Natural killer cell (primary cell): Measurements from ENCODE around the gene SP6. TPM values are rescaled to one million over a fixed set of nuclear protein-coding genes. Genes with fewer than 3 reads are reported as not detected.

ENCODE experiments used
- ATAC-seq, 3 donors: fragments of 150-1000 bp in 2 of 3; fragments of 200-7000 bp in 1 of 3; cut with Tn5 transposase; 1 replicate in 1 of 3; 2 replicates in 2 of 3; pipeline ENCODE4 v1.10.0; 2021; ENCODE audit warnings: mild to moderate bottlenecking in 2 of 3, moderate library complexity in 2 of 3
- DNase-seq, 2 donors: peaks; one replicate each; pipeline versions ENCODE4 v3.0.0 to v3.0.0-alpha.2; 2013 to 2021; ENCODE audit warnings: mixed read lengths in 1 of 2
- H3K27ac ChIP-seq: one replicate; pipeline ENCODE4 v1.5.1; 2013; ENCODE audit warnings: mild to moderate bottlenecking, low read length
- H3K27me3 ChIP-seq: one replicate; pipeline ENCODE4 v1.6.1; 2013; ENCODE audit warnings: low read length; ENCODE audit not compliant: control insufficient read depth, insufficient read depth
- H3K36me3 ChIP-seq: one replicate; pipeline ENCODE4 v1.6.1; 2013; ENCODE audit warnings: low read length; ENCODE audit not compliant: control insufficient read depth, insufficient read depth
- H3K4me1 ChIP-seq: one replicate; pipeline ENCODE4 v1.6.1; 2013; ENCODE audit warnings: low read length; ENCODE audit not compliant: control insufficient read depth, insufficient read depth
- H3K4me3 ChIP-seq: one replicate; pipeline ENCODE4 v1.5.1; 2013; ENCODE audit warnings: low read length
- H3K9me3 ChIP-seq: one replicate; pipeline ENCODE4 v1.6.1; 2013; ENCODE audit warnings: low read length; ENCODE audit not compliant: control insufficient read depth, insufficient read depth
- H3K27ac Mint-ChIP-seq, 2 donors: one replicate each; pipeline ENCODE4 v1.8.0; 2022; ENCODE audit warnings: mild to moderate bottlenecking in 2 of 2, mixed read lengths in 2 of 2, moderate library complexity in 1 of 2
- H3K27me3 Mint-ChIP-seq, 2 donors: one replicate each; pipeline ENCODE4 v1.8.0; 2022; ENCODE audit warnings: low read depth in 2 of 2, mixed read lengths in 2 of 2
- H3K36me3 Mint-ChIP-seq: one replicate; pipeline ENCODE4 v1.8.0; 2022; ENCODE audit warnings: mixed read lengths
- H3K4me1 Mint-ChIP-seq, 2 donors: one replicate each; pipeline ENCODE4 v1.8.0; 2022; ENCODE audit warnings: mixed read lengths in 2 of 2
- H3K4me3 Mint-ChIP-seq: one replicate; pipeline ENCODE4 v1.8.0; 2022; ENCODE audit warnings: mild to moderate bottlenecking, moderate library complexity, mixed read lengths
- H3K9me3 Mint-ChIP-seq, 2 donors: one replicate each; pipeline ENCODE4 v1.8.0; 2022; ENCODE audit warnings: mixed read lengths in 2 of 2
- CTCF ChIP-seq: fragments of 200-600 bp; IDR thresholded peaks from one replicate; pipeline ENCODE4 v1.8.0; 2022; ENCODE audit warnings: antibody characterized with exemption
- WGBS: methylation state at CpG from one replicate; pipeline ENCODE4 v1.1.7; 2013; ENCODE audit warnings: missing lambda C conversion rate; ENCODE audit not compliant: insufficient coverage; 5-methylcytosine and 5-hydroxymethylcytosine counted together
- intact Hi-C: fragments of 100-400 bp; cut with micrococcal nuclease; formaldehyde crosslinking; loops from one replicate; pipeline ENCODE4 v1.14.2; 2022
- total RNA-seq, 4 donors: library from RNA; stranded (reverse); fragments of 120-200 nt in 1 of 4; gene quantifications; one replicate each; pipeline versions ENCODE4 v1.2.3 to v1.2.4, GENCODE V29; 2013 to 2022

Gene SP6
- total RNA-seq, 3 donors from 2014 or later (not counting 1 experiment from before 2014, with no cell fraction given) = 0.09 TPM; not detected in 1

- ATAC-seq (no peak), DNase-seq (no peak)
- H3K4me3 ChIP-seq = no peak overlapping the region
- no peak overlapping the region for H3K27ac Mint-ChIP-seq
- H3K9me3 ChIP-seq = no peaks in the 10 kb centered on the region
- no peaks in the 10 kb centered on the region for H3K36me3 Mint-ChIP-seq
- H3K36me3 ChIP-seq = peaks cover 6% of the 10 kb centered on the region
- peak overlapping the region; percentile 17 for H3K4me3 Mint-ChIP-seq
- TF ChIP-seq CTCF = no peak
- H3K27me3 Mint-ChIP-seq = no peaks in the 10 kb centered on the region
- no peaks in the 10 kb centered on the region for H3K9me3 Mint-ChIP-seq
- H3K27ac ChIP-seq = no peak overlapping the region
- H3K27me3 ChIP-seq = no peaks in the 10 kb centered on the region
- 97% methylated on average over 12 of the region's 13 CpGs for WGBS
- peaks cover 15 to 30% of the 10 kb centered on the region in 2 donors for H3K4me1 Mint-ChIP-seq
- peaks cover 18% of the 10 kb centered on the region for H3K4me1 ChIP-seq
- intact Hi-C loops = loop anchor here (10.0 kb wide), 2 partner anchors 106 to 206 kb away; partner anchors contain the start of genes NFE2L1 and PNPO
Measured at GRCh38 chr17:47838636-47839035, 12.3 kb downstream of the SP6 start.

GRCh38 chr17:47837401-47838039 lies 13.4 kb downstream of the SP6 start:
- H3K4me3 Mint-ChIP-seq = no peak overlapping the region
- H3K9me3 ChIP-seq = no peaks in the 10 kb centered on the region
- WGBS = 95% methylated on average over 13 of the region's 13 CpGs
- TF ChIP-seq CTCF = no peak
- intact Hi-C loops = loop anchor here (10.0 kb wide), 2 partner anchors 107 to 207 kb away; partner anchors contain the start of genes NFE2L1 and PNPO
- H3K27me3 ChIP-seq = no peaks in the 10 kb centered on the region
- ATAC-seq = no peak
- no peak for DNase-seq
- peaks cover 6% of the 10 kb centered on the region for H3K36me3 ChIP-seq
- no peak overlapping the region for H3K27ac ChIP-seq
- no peaks in the 10 kb centered on the region for H3K27me3 Mint-ChIP-seq
- H3K9me3 Mint-ChIP-seq = no peaks in the 10 kb centered on the region
- no peaks in the 10 kb centered on the region for H3K36me3 Mint-ChIP-seq
- H3K4me1 Mint-ChIP-seq = peaks cover 15 to 25% of the 10 kb centered on the region in 2 donors
- peaks cover 18% of the 10 kb centered on the region for H3K4me1 ChIP-seq
- H3K4me3 ChIP-seq = no peak overlapping the region
- peak overlapping the region in 1 of 2 donors; percentile 65 for H3K27ac Mint-ChIP-seq

- intact Hi-C loops = loop anchor here (10.0 kb wide), 2 partner anchors 108 to 208 kb away; partner anchors contain the start of genes NFE2L1 and PNPO
- Histone ChIP-seq H3K4me3 (no peak overlapping the region), H3K27ac (no peak overlapping the region), H3K9me3 (no peaks in the 10 kb centered on the region), H3K27me3 (no peaks in the 10 kb centered on the region), H3K36me3 (peaks cover 6% of the 10 kb centered on the region), H3K4me1 (peaks cover 25% of the 10 kb centered on the region)
- no peak for DNase-seq
- H3K4me1 Mint-ChIP-seq = peaks cover 20 to 33% of the 10 kb centered on the region in 2 donors
- TF ChIP-seq CTCF = no peak
- no peaks in the 10 kb centered on the region for H3K36me3 Mint-ChIP-seq
- no peak for ATAC-seq
- no peaks in the 10 kb centered on the region for H3K9me3 Mint-ChIP-seq
- no peak overlapping the region for H3K27ac Mint-ChIP-seq
- H3K27me3 Mint-ChIP-seq = no peaks in the 10 kb centered on the region
- WGBS = 91% methylated on average over 6 of the region's 6 CpGs
- H3K4me3 Mint-ChIP-seq = no peak overlapping the region
Measured at GRCh38 chr17:47836601-47837000, 14.4 kb downstream of the SP6 start.
